Osteocyte (in vitro differentiated cells): ENCODE data around the gene ZNF217. TPM values are rescaled to one million over a fixed set of nuclear protein-coding genes. Genes with fewer than 3 reads are reported as not detected.
"Not testable (repeated sequence)": the region's sequence is repeated elsewhere in the genome, so short reads cannot be mapped to it uniquely, and the experiment has no call there.

ENCODE experiments used
- DNase-seq: peaks from one replicate; pipeline ENCODE4 v3.0.0; 2021; ENCODE audit warnings: mixed read lengths; ENCODE audit not compliant: unreplicated experiment; ENCODE audit errors: extremely low spot score
- H3K27ac Mint-ChIP-seq: one replicate; pipeline ENCODE4 v1.8.0; 2021; ENCODE audit warnings: mild to moderate bottlenecking, mixed read lengths; ENCODE audit not compliant: unreplicated experiment
- H3K27me3 Mint-ChIP-seq: one replicate; pipeline ENCODE4 v1.8.0; 2021; ENCODE audit warnings: mixed read lengths; ENCODE audit not compliant: unreplicated experiment
- H3K36me3 Mint-ChIP-seq: one replicate; pipeline ENCODE4 v1.8.0; 2021; ENCODE audit warnings: mixed read lengths; ENCODE audit not compliant: unreplicated experiment
- H3K4me1 Mint-ChIP-seq: one replicate; pipeline ENCODE4 v1.8.0; 2021; ENCODE audit warnings: mixed read lengths; ENCODE audit not compliant: unreplicated experiment
- H3K4me3 Mint-ChIP-seq: one replicate; pipeline ENCODE4 v1.8.0; 2021; ENCODE audit warnings: mild to moderate bottlenecking, moderate library complexity, mixed read lengths; ENCODE audit not compliant: unreplicated experiment
- H3K9me3 Mint-ChIP-seq: one replicate; pipeline ENCODE4 v1.8.0; 2021; ENCODE audit warnings: mixed read lengths; ENCODE audit not compliant: unreplicated experiment
- CTCF ChIP-seq: fragments of 200-600 bp; sonication (generic); IDR thresholded peaks from 2 replicates; pipeline ENCODE4 v1.5.0; 2021; ENCODE audit warnings: antibody characterized with exemption, mild to moderate bottlenecking, moderate library complexity
- long read RNA-seq: library from polyadenylated mRNA; unstranded; transcript quantifications from one replicate; pipeline ENCODE4 v2.0.0, GENCODE V29; 2021
- total RNA-seq: library from RNA; stranded (reverse); gene quantifications from 2 replicates; pipeline ENCODE4 v1.2.1, GENCODE V29; 2021

The ZNF217 gene
- total RNA-seq: 44.3 and 47.2 TPM in 2 replicates
- long read RNA-seq, full-length matches to known transcripts: 3 of 38 reads
- long read RNA-seq, partial matches to known transcripts: 26 of 38 reads
- long read RNA-seq, other reads (novel, unspliced or antisense): 9 of 38 reads

- H3K27me3 Mint-ChIP-seq, H3K9me3 Mint-ChIP-seq, H3K36me3 Mint-ChIP-seq: not testable (repeated sequence)
- peak within 1 kb of the TSS; percentile 88 for H3K4me3 Mint-ChIP-seq
- H3K27ac Mint-ChIP-seq: peak within 1 kb of the TSS; percentile 99
- peaks cover 58% of the 10 kb centered on the region for H3K4me1 Mint-ChIP-seq
- DNase-seq: peak; percentile 91
Observed at GRCh38 chr20:53593466-53594007, at the start of gene ZNF217. ZNF217 (minus strand) TSS chr20:53593839; CDS start chr20:53582826, 11,013 bp downstream.

GRCh38 chr20:53643031-53643832 is 49.6 kb upstream of the ZNF217 start:
- H3K9me3 Mint-ChIP-seq: no peaks in the 10 kb centered on the region
- H3K36me3 Mint-ChIP-seq: no peaks in the 10 kb centered on the region
- peaks cover 22% of the 10 kb centered on the region for H3K4me1 Mint-ChIP-seq
- peak overlapping the region; percentile 86 for H3K27ac Mint-ChIP-seq
- TF ChIP-seq CTCF: no peak
- no peaks in the 10 kb centered on the region for H3K27me3 Mint-ChIP-seq
- H3K4me3 Mint-ChIP-seq: peak overlapping the region; percentile 50
- DNase-seq: no peak

GRCh38 chr20:53642196-53643030 is 48.8 kb upstream of the ZNF217 start:
- Mint-ChIP-seq H3K27ac (peak overlapping the region; percentile 86), H3K36me3 (no peaks in the 10 kb centered on the region), H3K9me3 (no peaks in the 10 kb centered on the region), H3K27me3 (no peaks in the 10 kb centered on the region), H3K4me3 (no peak overlapping the region), H3K4me1 (peaks cover 22% of the 10 kb centered on the region)
- DNase-seq: no peak
- no peak for TF ChIP-seq CTCF

GRCh38 chr20:53639647-53640440 is 46.2 kb upstream of the ZNF217 start:
- no peak overlapping the region for H3K4me3 Mint-ChIP-seq
- no peak for DNase-seq
- no peak overlapping the region for H3K27ac Mint-ChIP-seq
- TF ChIP-seq CTCF: no peak
- no peaks in the 10 kb centered on the region for H3K9me3 Mint-ChIP-seq
- H3K36me3 Mint-ChIP-seq: no peaks in the 10 kb centered on the region
- peaks cover 22% of the 10 kb centered on the region for H3K4me1 Mint-ChIP-seq
- H3K27me3 Mint-ChIP-seq: no peaks in the 10 kb centered on the region

GRCh38 chr20:53639128-53639527 is 45.5 kb upstream of the ZNF217 start:
- Mint-ChIP-seq H3K27me3 (no peaks in the 10 kb centered on the region), H3K27ac (no peak overlapping the region), H3K36me3 (no peaks in the 10 kb centered on the region), H3K4me1 (peaks cover 20% of the 10 kb centered on the region), H3K9me3 (no peaks in the 10 kb centered on the region), H3K4me3 (no peak overlapping the region)
- no peak for DNase-seq
- no peak for TF ChIP-seq CTCF

GRCh38 chr20:53637310-53637709 is 43.7 kb upstream of the ZNF217 start:
- not testable (repeated sequence) for H3K27ac Mint-ChIP-seq, H3K36me3 Mint-ChIP-seq, H3K27me3 Mint-ChIP-seq, DNase-seq, H3K4me1 Mint-ChIP-seq, H3K9me3 Mint-ChIP-seq, H3K4me3 Mint-ChIP-seq
